H1 (cell line): ENCODE results near the gene EIF4E. TPM values are rescaled to one million over a fixed set of nuclear protein-coding genes. Genes with fewer than 3 reads are reported as not detected.

ENCODE experiments used
- CTCF ChIA-PET: fragments of 300-600 bp; sonication (Branson Sonifier 250); formaldehyde crosslinking; loops from one replicate; lab custom pipeline; 2021; ENCODE audit not compliant: partially characterized antibody; lab: Charles Lee
- POLR2A ChIA-PET: fragments of 300-600 bp; sonication (Branson Sonifier 250); formaldehyde crosslinking; loops from one replicate; lab custom pipeline; 2021; ENCODE audit warnings: inconsistent platforms; ENCODE audit not compliant: partially characterized antibody; lab: Charles Lee
- DNase-seq, 2 experiments: peaks; one replicate each; pipeline versions ENCODE4 v3.0.0 to v3.0.0-alpha.2; 2010 to 2022; ENCODE audit warnings: low spot score in 2 of 2, low read depth in 1 of 2, mixed read lengths in 1 of 2
- FAIRE-seq: peaks from 2 replicates; lab custom pipeline; 2011; peaks lifted over from hg19 to GRCh38; lab: Jason Lieb, UNC
- H2AFZ ChIP-seq: 2 replicates; pipeline ENCODE4 v1.8.1; 2012; ENCODE audit warnings: low read length, inconsistent platforms
- H2AK5ac ChIP-seq: 2 replicates; pipeline ENCODE4 v1.6.1; 2013; ENCODE audit warnings: low read depth, low read length
- H2BK120ac ChIP-seq: replicated peaks from 2 replicates; pipeline ENCODE3; 2013; ENCODE audit warnings: low read depth, low read length, inconsistent platforms
- H2BK12ac ChIP-seq: 2 replicates; pipeline ENCODE4 v1.6.1; 2013; ENCODE audit warnings: low read depth, low read length
- H2BK15ac ChIP-seq: 2 replicates; pipeline ENCODE4 v1.6.1; 2013; ENCODE audit warnings: low read length
- H2BK20ac ChIP-seq: 2 replicates; pipeline ENCODE4 v1.6.1; 2013; ENCODE audit warnings: low read length
- H2BK5ac ChIP-seq: 2 replicates; pipeline ENCODE4 v1.6.1; 2013; ENCODE audit warnings: low read depth, low read length
- H3K14ac ChIP-seq: 2 replicates; pipeline ENCODE4 v1.6.1; 2013; ENCODE audit warnings: inconsistent platforms; ENCODE audit not compliant: insufficient read length
- H3K18ac ChIP-seq: 2 replicates; pipeline ENCODE4 v1.6.1; 2013; ENCODE audit warnings: low read length; ENCODE audit errors: extremely low read depth
- H3K23ac ChIP-seq: 2 replicates; pipeline ENCODE4 v1.6.1; 2013; ENCODE audit warnings: inconsistent platforms; ENCODE audit not compliant: insufficient read length
- H3K23me2 ChIP-seq: 2 replicates; pipeline ENCODE4 v1.6.1; 2013; ENCODE audit warnings: low read depth, low read length
- H3K27ac ChIP-seq: 2 replicates; pipeline ENCODE4 v1.6.1; 2011; ENCODE audit warnings: low read depth, low read length, inconsistent platforms
- H3K27me3 ChIP-seq, 4 experiments: replicated peaks in 1 of 4; 1 replicate in 1 of 4; 2 replicates in 3 of 4; pipeline versions ENCODE4 v1.6.1 to v1.8.1; 2011 to 2013; ENCODE audit warnings: low read length in 3 of 4, mild to moderate bottlenecking in 3 of 4, inconsistent platforms in 2 of 4, mixed read lengths in 2 of 4, moderate library complexity in 1 of 4; ENCODE audit not compliant: control insufficient read depth in 3 of 4, insufficient read depth in 3 of 4; ENCODE audit errors: extremely low read depth in 1 of 4
- H3K36me3 ChIP-seq, 4 experiments: 2 replicates each; pipeline versions ENCODE4 v1.6.1 to v1.8.1; 2011 to 2013; ENCODE audit warnings: mild to moderate bottlenecking in 4 of 4, low read length in 3 of 4, moderate library complexity in 2 of 4, control low read depth in 1 of 4, inconsistent platforms in 1 of 4; ENCODE audit not compliant: insufficient read depth in 4 of 4, control insufficient read depth in 2 of 4
- H3K4ac ChIP-seq: replicated peaks from 2 replicates; pipeline ENCODE3; 2013; ENCODE audit warnings: low read length, low read depth, mixed read lengths, inconsistent platforms; ENCODE audit not compliant: insufficient read length
- H3K4me1 ChIP-seq, 4 experiments: replicated peaks in 1 of 4; 1 replicate in 1 of 4; 2 replicates in 3 of 4; pipeline versions ENCODE4 v1.6.1 to v1.8.1; 2011 to 2013; ENCODE audit warnings: low read length in 3 of 4, inconsistent platforms in 2 of 4, mixed read lengths in 1 of 4; ENCODE audit not compliant: insufficient read depth in 4 of 4, control insufficient read depth in 3 of 4
- H3K4me2 ChIP-seq, 2 experiments: 2 replicates each; pipeline versions ENCODE4 v1.6.1 to v1.8.1; 2011 to 2013; ENCODE audit warnings: low read depth in 2 of 2, low read length in 2 of 2, control low read depth in 1 of 2, inconsistent platforms in 1 of 2, mild to moderate bottlenecking in 1 of 2; ENCODE audit not compliant: insufficient read depth in 1 of 2
- H3K4me3 ChIP-seq, 4 experiments: fragments of 200-600, 300-600 bp in 1 of 4; sonication (generic), shearing (Covaris generic), sonication (Bioruptor Twin) in 1 of 4; 2 replicates each; pipeline versions ENCODE4 v1.5.1 to v1.8.1; 2011 to 2016; ENCODE audit warnings: low read length in 4 of 4, low read depth in 3 of 4, control low read depth in 2 of 4, inconsistent platforms in 2 of 4, mild to moderate bottlenecking in 2 of 4, mixed read lengths in 1 of 4, moderate library complexity in 1 of 4; ENCODE audit not compliant: insufficient read depth in 2 of 4; ENCODE audit errors: extremely low read depth in 1 of 4
- H3K56ac ChIP-seq: replicated peaks from 2 replicates; pipeline ENCODE3; 2013; ENCODE audit warnings: low read depth, mild to moderate bottlenecking, mixed read lengths, low read length, inconsistent platforms; ENCODE audit not compliant: insufficient read length
- H3K79me1 ChIP-seq: 2 replicates; pipeline ENCODE4 v1.6.1; 2013; ENCODE audit warnings: low read depth, low read length, control low read depth
- H3K79me2 ChIP-seq, 2 experiments: 2 replicates each; pipeline versions ENCODE4 v1.6.1 to v1.8.1; 2012 to 2013; ENCODE audit warnings: low read length in 2 of 2, mild to moderate bottlenecking in 2 of 2, inconsistent platforms in 1 of 2; ENCODE audit not compliant: insufficient read depth in 2 of 2, control insufficient read depth in 1 of 2
- H3K9ac ChIP-seq, 4 experiments: replicated peaks in 1 of 4; 1 replicate in 1 of 4; 2 replicates in 3 of 4; pipeline versions ENCODE4 v1.6.1 to v1.8.1; 2011 to 2013; ENCODE audit warnings: low read depth in 3 of 4, low read length in 3 of 4, control low read depth in 2 of 4, mild to moderate bottlenecking in 2 of 4, moderate library complexity in 2 of 4, inconsistent platforms in 1 of 4; ENCODE audit errors: extremely low read depth in 1 of 4
- H3K9me3 ChIP-seq, 2 experiments: 2 replicates each; pipeline versions ENCODE4 v1.6.1 to v1.8.1; 2012 to 2013; ENCODE audit warnings: mild to moderate bottlenecking in 2 of 2, moderate library complexity in 2 of 2, control low read depth in 1 of 2, inconsistent platforms in 1 of 2, low read depth in 1 of 2, low read length in 1 of 2, mixed read lengths in 1 of 2; ENCODE audit not compliant: insufficient read depth in 2 of 2
- H4K20me1 ChIP-seq, 2 experiments: replicated peaks in 1 of 2; 2 replicates each; pipeline versions ENCODE3 to v1.8.1; 2011 to 2013; ENCODE audit warnings: inconsistent platforms in 2 of 2, low read length in 2 of 2, mild to moderate bottlenecking in 1 of 2; ENCODE audit not compliant: insufficient read depth in 2 of 2, control insufficient read depth in 1 of 2
- H4K5ac ChIP-seq: 2 replicates; pipeline ENCODE4 v1.6.1; 2013; ENCODE audit warnings: low read length, low read depth, mixed read lengths, inconsistent platforms; ENCODE audit not compliant: insufficient read length
- H4K8ac ChIP-seq: 2 replicates; pipeline ENCODE4 v1.8.0; 2013; ENCODE audit warnings: mild to moderate bottlenecking, moderate library complexity, low read length, inconsistent platforms; ENCODE audit not compliant: insufficient read depth; ENCODE audit errors: extremely low read depth
- H4K91ac ChIP-seq: replicated peaks from 2 replicates; pipeline ENCODE3; 2013; ENCODE audit warnings: low read length, mixed read lengths, inconsistent platforms; ENCODE audit not compliant: insufficient read length
- MAFK ChIP-seq: IDR thresholded peaks from 2 replicates; pipeline ENCODE4 v1.6.1; 2012; ENCODE audit warnings: low read depth, mild to moderate bottlenecking, improper control_type of control experiment, low read length
- polyA plus RNA-seq, 7 experiments: library from polyadenylated mRNA; depleted of rRNA in 3 of 7; stranded (reverse) in 5 of 7; unstranded in 2 of 7; fragments of >200 nt in 5 of 7; fragments of 200-250 nt in 2 of 7; gene quantifications; 1 replicate in 5 of 7; 2 replicates in 1 of 7; 4 replicates in 1 of 7; pipeline versions ENCODE4 v1.2.1 to v1.2.3, GENCODE V29; 2011 to 2013; ENCODE audit warnings: missing spikeins in 2 of 7, mixed read lengths in 2 of 7
- total RNA-seq: library from RNA; stranded (reverse); fragmentation: NEBNext Ultra II Directional; extraction: Animal tissue kit (Norgen Biotek cat#: 25700); gene quantifications from 2 replicates; pipeline ENCODE4 v1.2.1, GENCODE V29; 2021

The EIF4E gene
- total and polyA plus RNA-seq, 2 of the 8 experiments (the other 6 are each of a cell fraction or from before 2014, with no cell fraction given), result 59.6 to 185 TPM

- no peak overlapping the region for H3K9ac ChIP-seq
- H3K18ac ChIP-seq, result no peak overlapping the region
- DNase-seq (no peak), FAIRE-seq (no peak)
- H3K79me2 ChIP-seq, result peaks cover 42 to 99% of the 10 kb centered on the region in 2 experiments
- H2AK5ac ChIP-seq, result no peak overlapping the region
- peaks cover 0 to 9% (median 3%) of the 10 kb centered on the region in 4 experiments; a peak in 3 of 7 replicates for H3K4me1 ChIP-seq
- no peak overlapping the region for H3K27ac ChIP-seq
- H2BK20ac ChIP-seq, result no peak overlapping the region
- peaks cover 24 to 37% of the 10 kb centered on the region in 2 experiments for H4K20me1 ChIP-seq
- no peak overlapping the region for H3K4me3 ChIP-seq
- H3K36me3 ChIP-seq, result peaks cover 3 to 12% (median 7%) of the 10 kb centered on the region in 4 experiments; a peak in 6 of 8 replicates
- H4K5ac ChIP-seq, result no peak overlapping the region
- no peaks in the 10 kb centered on the region for H3K9me3 ChIP-seq
- H3K23ac ChIP-seq, result no peak overlapping the region
- H2AFZ ChIP-seq, result no peak overlapping the region
- no peaks in the 10 kb centered on the region for H3K23me2 ChIP-seq
- H2BK5ac ChIP-seq, result no peak overlapping the region
- H3K14ac ChIP-seq, result no peak overlapping the region
- H2BK120ac ChIP-seq, result no peak overlapping the region
- no peak overlapping the region for H2BK12ac ChIP-seq
- CTCF ChIA-PET, result interaction anchor here (0.9 kb wide), 1 partner anchor 34 kb away, joined by 3 read pairs; no protein-coding TSS in a partner anchor
- H4K8ac ChIP-seq, result no peak overlapping the region
- H2BK15ac ChIP-seq, result no peak overlapping the region
- no peak overlapping the region for H3K4ac ChIP-seq
- H3K4me2 ChIP-seq, result no peak overlapping the region
- H3K79me1 ChIP-seq, result peaks cover 2% of the 10 kb centered on the region; the same call in 1 of the 2 replicates
- no peak overlapping the region for H3K56ac ChIP-seq
- no peaks in the 10 kb centered on the region for H3K27me3 ChIP-seq
- POLR2A ChIA-PET, result interaction anchor here (0.6 kb wide), 1 partner anchor 9 kb away, joined by 3 read pairs; no protein-coding TSS in a partner anchor
- no peak overlapping the region for H4K91ac ChIP-seq
- TF ChIP-seq MAFK, result no peak
Observed at GRCh38 chr4:98905839-98906238, 23.1 kb downstream of the EIF4E start.
